HEK293 (cell line): ENCODE data around the gene RFPL1.

ENCODE experiments used
- CTCF ChIP-seq: fragments of 450-650 bp; formaldehyde crosslinking; IDR thresholded peaks from 2 replicates; pipeline ENCODE4 v1.5.1; 2016; ENCODE audit warnings: missing biosample characterization, missing genetic modification characterization
- KLF9 ChIP-seq: fragments of 450-650 bp; formaldehyde crosslinking; IDR thresholded peaks from 2 replicates; pipeline ENCODE4 v1.5.1; 2016; ENCODE audit warnings: missing biosample characterization, missing genetic modification characterization, low read depth
- MZF1 ChIP-seq: fragments of 450-650 bp; formaldehyde crosslinking; IDR thresholded peaks from 2 replicates; pipeline ENCODE4 v1.5.1; 2017; ENCODE audit warnings: missing biosample characterization, missing genetic modification characterization, borderline replicate concordance
- TCF7L2 ChIP-seq: IDR thresholded peaks from 2 replicates; pipeline ENCODE4 v1.6.1; 2011; ENCODE audit warnings: low read depth, mild to moderate bottlenecking, inconsistent platforms, low read length, moderate library complexity, borderline replicate concordance
- YY1 ChIP-seq: fragments of 450-650 bp; formaldehyde crosslinking; IDR thresholded peaks from 2 replicates; pipeline ENCODE4 v1.5.1; 2018; ENCODE audit warnings: missing biosample characterization, missing genetic modification characterization
- ZBTB11 ChIP-seq: fragments of 450-650 bp; formaldehyde crosslinking; conservative IDR thresholded peaks from 2 replicates; pipeline ENCODE4 v1.5.1; 2016; ENCODE audit warnings: low read depth, missing biosample characterization, missing genetic modification characterization
- ZBTB17 ChIP-seq: fragments of 450-650 bp; formaldehyde crosslinking; IDR thresholded peaks from 2 replicates; pipeline ENCODE4 v1.5.1; 2016; ENCODE audit warnings: missing biosample characterization, missing genetic modification characterization
- ZBTB26 ChIP-seq: fragments of 450-650 bp; formaldehyde crosslinking; optimal IDR thresholded peaks from 2 replicates; pipeline ENCODE3; 2016; ENCODE audit warnings: missing biosample characterization, mild to moderate bottlenecking, missing genetic modification characterization
- ZNF274 ChIP-seq, 2 experiments: fragments of 200-500 bp in 1 of 2; fragments of 450-650 bp in 1 of 2; sonication (Bioruptor generic) in 1 of 2; formaldehyde crosslinking in 1 of 2; IDR thresholded peaks; 2 replicates each; pipeline versions ENCODE4 v1.5.1 to v1.6.1; 2014 to 2016; ENCODE audit warnings: borderline replicate concordance in 1 of 2, inconsistent platforms in 1 of 2, low read length in 1 of 2, missing biosample characterization in 1 of 2, missing genetic modification characterization in 1 of 2
- ZNF350 ChIP-seq: fragments of 450-650 bp; formaldehyde crosslinking; IDR thresholded peaks from 2 replicates; pipeline ENCODE4 v1.5.0; 2017; ENCODE audit warnings: missing biosample characterization, mild to moderate bottlenecking, missing genetic modification characterization
- ZNF639 ChIP-seq: fragments of 450-650 bp; formaldehyde crosslinking; IDR thresholded peaks from 2 replicates; pipeline ENCODE4 v1.5.1; 2016; ENCODE audit warnings: missing biosample characterization, missing genetic modification characterization

GRCh38 chr22:29454276-29454675 is 15.9 kb downstream of the RFPL1 start:
- TF ChIP-seq ZNF274 (IDR thresholded peaks at IDR 0.05; ENCODE audit: low read length) (no peak), ZNF274 (tag by site-specific recombination; IDR thresholded peaks at IDR 0.05; ENCODE audit: borderline replicate concordance) (no peak), TCF7L2 (no peak), ZNF350 (no peak), ZBTB17 (tag by site-specific recombination) (no peak), MZF1 (tag by site-specific recombination) (no peak), KLF9 (tag by site-specific recombination) (no peak), ZNF639 (tag by site-specific recombination) (no peak), YY1 (no peak), CTCF (tag by site-specific recombination) (no peak), ZBTB11 (tag by site-specific recombination) (no peak), ZBTB26 (tag by site-specific recombination) (no peak)
